Right forelimb (tissue), 1 donor: ENCODE data around the gene NHEJ1.

Experiments
- DNase-seq: peaks from one replicate; pipeline ENCODE4 v3.0.0-alpha.2; 2018

The NHEJ1 gene

DNA sequence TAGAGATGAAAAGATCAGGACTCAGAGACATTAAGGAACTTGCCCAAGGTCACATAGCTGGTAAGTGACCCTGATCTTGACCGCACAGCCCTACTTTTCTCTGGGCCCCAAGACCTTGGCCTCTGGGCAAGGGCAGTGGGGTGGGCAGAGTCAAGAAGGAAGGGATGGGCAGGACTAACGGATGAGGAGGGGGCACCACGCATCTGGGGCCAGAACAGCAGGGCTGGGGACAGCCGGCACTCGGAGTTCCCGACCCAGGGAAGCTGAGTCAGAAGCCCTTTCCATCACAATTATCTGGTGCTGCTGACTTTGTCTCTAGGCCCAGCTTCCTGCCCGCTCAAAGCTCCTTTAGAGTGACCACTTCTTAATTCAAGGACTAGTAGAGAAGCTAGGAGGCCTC, 133.7 kb downstream of the NHEJ1 start:
- DNase-seq: no peak

DNA sequence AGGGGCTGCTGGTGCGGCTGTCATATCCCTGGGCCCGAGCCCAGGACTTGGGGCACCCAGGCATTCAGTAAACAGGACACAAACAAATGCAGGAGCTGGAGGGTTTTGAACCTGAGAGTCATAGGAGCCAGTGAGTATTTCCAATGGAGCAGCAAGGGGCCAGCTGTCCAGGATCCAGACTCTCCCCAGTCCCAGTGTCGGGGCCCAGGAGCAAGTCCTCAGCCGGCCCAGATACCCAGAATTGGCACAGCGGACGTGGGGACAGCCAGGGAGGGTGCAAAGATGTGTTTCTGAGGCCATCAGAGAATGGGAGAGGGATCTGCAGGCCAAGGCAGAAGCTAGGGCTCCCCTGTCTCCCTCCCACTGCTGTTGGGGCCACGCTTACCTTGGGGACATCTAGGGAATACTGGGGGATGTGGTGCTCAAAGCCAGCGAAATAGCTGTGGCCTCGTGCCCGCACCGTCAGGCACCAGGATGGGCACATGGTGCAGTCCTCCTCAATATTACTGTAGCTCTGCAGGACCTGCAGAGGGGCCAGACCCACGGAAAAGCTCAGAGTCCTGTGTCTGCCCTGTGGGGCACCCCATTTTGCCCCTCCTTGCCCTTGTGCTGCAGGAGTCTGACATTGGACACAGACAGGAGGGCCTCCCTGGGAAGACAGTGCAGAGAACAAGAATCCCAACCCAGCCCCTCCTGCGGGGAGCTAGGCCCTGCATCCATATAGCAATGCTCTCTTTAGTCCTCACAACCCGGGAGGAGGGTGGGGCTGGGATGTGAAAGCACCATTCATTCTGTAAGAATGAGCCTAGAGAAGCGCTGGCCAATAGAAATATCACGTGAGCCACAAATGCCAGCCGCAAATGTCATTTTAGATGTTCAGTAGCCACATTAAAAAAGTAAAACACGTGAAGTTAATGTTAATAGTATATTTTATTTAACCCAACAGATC, 134.7 kb downstream of the NHEJ1 start:
- DNase-seq: no peak
